Measurements from ENCODE around the gene LCAT. TPM values are rescaled to one million over a fixed set of nuclear protein-coding genes. Genes with fewer than 3 reads are reported as not detected.

LCAT gene
- total RNA-seq, 2 experiments from 2014 or later: 10.1 to 10.7 TPM

DNA sequence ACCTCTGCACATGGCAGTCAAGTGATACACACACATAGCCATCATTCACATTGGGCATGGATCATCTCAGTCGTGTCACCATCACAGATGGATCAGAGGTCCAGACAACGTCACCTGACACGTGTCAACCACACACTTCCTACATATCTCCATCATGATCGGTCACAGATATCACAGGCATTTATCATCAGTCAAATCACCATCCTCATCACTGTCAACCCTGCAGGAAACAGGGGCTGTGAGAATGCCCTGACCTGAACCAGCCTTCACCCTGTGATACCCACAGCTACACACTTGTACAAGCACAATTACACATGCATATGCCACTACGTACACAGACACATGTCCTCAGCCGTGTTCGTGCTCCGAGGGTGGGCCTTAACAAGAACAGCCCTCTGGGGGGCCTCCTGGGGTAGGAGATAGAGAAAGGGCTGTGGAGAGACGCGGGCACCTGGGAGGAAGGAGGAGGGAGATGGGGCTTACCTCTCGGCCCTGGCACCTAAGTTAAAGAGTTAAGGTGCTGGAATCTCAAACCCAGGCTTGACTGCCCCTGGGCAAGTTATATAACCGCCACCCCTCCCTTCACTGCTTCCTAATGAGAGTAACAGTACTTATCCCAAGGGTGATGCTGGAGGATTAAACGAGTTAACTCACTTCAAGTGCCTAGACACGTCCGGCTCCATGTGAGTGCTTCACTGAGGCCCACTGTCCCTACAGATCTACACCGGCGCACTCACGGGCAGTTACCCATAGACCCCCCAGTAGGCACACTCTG, 23.4 kb upstream of the LCAT start:
- DNase-seq: peak; percentile 62
- CTCF ChIA-PET: interaction anchor here (0.7 to 1.3 kb wide), 4 partner anchors 26 to 420 kb away, joined by 3 to 4 read pairs (median 3); no protein-coding TSS in a partner anchor
- Mint-ChIP-seq H3K27ac (peak overlapping the region; percentile 78), H3K9me3 (no peaks in the 10 kb centered on the region), H3K36me3 (peaks cover 3% of the 10 kb centered on the region), H3K4me1 (ENCODE audit: low read depth) (peaks cover 18% of the 10 kb centered on the region), H3K4me3 (peak overlapping the region; percentile 99), H3K27me3 (no peaks in the 10 kb centered on the region)
- POLR2A ChIA-PET: interaction anchor here (0.8 kb wide), 1 partner anchor 102 kb away, joined by 3 read pairs; no protein-coding TSS in a partner anchor
- intact Hi-C loops (cut with micrococcal nuclease): no loop called here

DNA sequence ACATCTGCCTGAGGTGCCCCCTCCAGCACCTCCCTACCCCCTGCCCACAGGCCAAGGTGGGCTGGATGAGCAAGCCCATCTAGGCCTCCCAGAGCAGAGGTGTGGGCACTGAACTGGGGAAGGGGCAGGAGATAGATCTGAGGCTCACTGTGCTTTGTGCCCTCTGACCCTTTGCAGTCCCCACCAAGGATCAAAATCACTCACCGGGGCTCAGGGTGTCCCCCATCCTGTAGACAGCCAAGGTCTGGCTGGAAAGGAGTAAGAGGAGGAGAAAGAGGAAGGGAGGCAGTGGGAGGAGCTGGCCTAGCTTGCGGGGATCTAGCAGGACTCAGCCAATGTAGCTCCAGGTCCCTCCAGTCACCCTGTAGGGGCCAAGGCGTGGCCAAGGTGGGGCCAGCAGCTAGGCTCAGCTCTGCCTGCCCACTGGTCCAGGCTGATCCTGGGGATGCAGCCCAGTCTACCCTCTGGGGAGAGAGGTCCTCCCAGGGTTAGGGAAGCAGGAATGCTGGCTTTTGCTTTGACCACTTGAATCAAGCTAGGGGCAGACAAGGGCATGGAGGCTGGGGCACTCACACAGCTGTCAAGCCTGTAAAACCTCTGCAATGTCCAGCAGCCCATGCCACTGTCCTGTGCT, 22.7 kb upstream of the LCAT start:
- Mint-ChIP-seq H3K27ac (no peak overlapping the region), H3K9me3 (no peaks in the 10 kb centered on the region), H3K4me1 (ENCODE audit: low read depth) (peaks cover 18% of the 10 kb centered on the region), H3K36me3 (peaks cover 3% of the 10 kb centered on the region), H3K4me3 (peak overlapping the region; percentile 99), H3K27me3 (no peaks in the 10 kb centered on the region)
- ChIA-PET POLR2A (no interaction called here), CTCF (interaction anchor here (1.1 to 1.3 kb wide), 3 partner anchors 25 to 74 kb away, joined by 3 to 4 read pairs (median 3); no protein-coding TSS in a partner anchor)
- intact Hi-C loops (cut with micrococcal nuclease): no loop called here
- DNase-seq: no peak

GRCh38 chr16:67965668-67966548, 22.0 kb upstream of the LCAT start:
- ChIA-PET CTCF (interaction anchor here (0.9 to 1.7 kb wide), 6 partner anchors 14 to 75 kb away, joined by 3 to 6 read pairs (median 3); no protein-coding TSS in a partner anchor), POLR2A (no interaction called here)
- Mint-ChIP-seq H3K4me1 (ENCODE audit: low read depth) (peaks cover 18% of the 10 kb centered on the region), H3K27me3 (no peaks in the 10 kb centered on the region), H3K36me3 (peaks cover 9% of the 10 kb centered on the region), H3K4me3 (no peak overlapping the region), H3K9me3 (no peaks in the 10 kb centered on the region), H3K27ac (no peak overlapping the region)
- DNase-seq: no peak
- intact Hi-C loops (cut with micrococcal nuclease): no loop called here

GRCh38 chr16:67964477-67965131, 20.7 kb upstream of the LCAT start:
- Mint-ChIP-seq H3K36me3 (peaks cover 15% of the 10 kb centered on the region), H3K27me3 (no peaks in the 10 kb centered on the region), H3K9me3 (no peaks in the 10 kb centered on the region), H3K4me3 (no peak overlapping the region), H3K4me1 (ENCODE audit: low read depth) (peaks cover 15% of the 10 kb centered on the region), H3K27ac (no peak overlapping the region)
- ChIA-PET POLR2A (no interaction called here), CTCF (interaction anchor here (0.8 to 1.7 kb wide), 3 partner anchors 13 to 35 kb away, joined by 3 to 6 read pairs (median 3); no protein-coding TSS in a partner anchor)
- intact Hi-C loops (cut with micrococcal nuclease): no loop called here
- no peak for DNase-seq

DNA sequence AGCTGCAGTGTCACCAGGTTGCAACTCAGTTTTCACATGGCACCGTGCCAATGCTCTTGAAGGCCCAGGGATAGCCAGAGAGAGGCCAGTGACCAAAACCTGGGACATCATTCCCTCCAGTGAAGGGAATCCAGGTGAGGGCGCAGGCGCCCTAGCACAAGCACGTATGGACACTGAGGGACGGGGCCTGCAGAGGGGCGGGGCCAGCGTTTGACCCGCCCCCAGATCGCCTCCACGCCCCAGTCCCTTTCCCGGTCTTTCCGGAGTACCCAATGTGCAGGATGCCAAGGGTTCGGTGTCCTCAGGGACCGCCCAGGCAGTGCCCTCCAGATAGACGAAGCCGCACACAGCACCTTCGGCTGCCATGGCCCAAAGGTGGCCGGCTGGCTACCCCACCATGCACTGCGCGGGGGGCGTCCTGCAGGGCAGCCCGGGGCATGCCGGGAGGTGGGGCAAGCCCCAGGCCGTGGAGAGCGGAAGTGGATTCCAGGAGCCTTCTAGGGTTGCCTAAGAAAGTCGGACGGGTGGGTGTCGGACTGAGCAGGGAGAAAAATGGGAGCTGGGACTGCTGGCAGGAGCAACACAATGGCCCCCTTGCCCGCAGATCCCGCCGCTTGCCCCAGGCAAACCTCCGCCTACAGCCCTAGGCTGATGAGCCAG, 19.9 kb upstream of the LCAT start:
- Mint-ChIP-seq H3K4me3 (no peak overlapping the region), H3K4me1 (ENCODE audit: low read depth) (peaks cover 11% of the 10 kb centered on the region), H3K36me3 (peaks cover 15% of the 10 kb centered on the region), H3K27me3 (no peaks in the 10 kb centered on the region), H3K27ac (no peak overlapping the region), H3K9me3 (no peaks in the 10 kb centered on the region)
- DNase-seq: no peak
- ChIA-PET CTCF (interaction anchor here (0.8 kb wide), 1 partner anchor 34 kb away, joined by 3 read pairs; no protein-coding TSS in a partner anchor), POLR2A (no interaction called here)
- intact Hi-C loops (cut with micrococcal nuclease): no loop called here

DNA sequence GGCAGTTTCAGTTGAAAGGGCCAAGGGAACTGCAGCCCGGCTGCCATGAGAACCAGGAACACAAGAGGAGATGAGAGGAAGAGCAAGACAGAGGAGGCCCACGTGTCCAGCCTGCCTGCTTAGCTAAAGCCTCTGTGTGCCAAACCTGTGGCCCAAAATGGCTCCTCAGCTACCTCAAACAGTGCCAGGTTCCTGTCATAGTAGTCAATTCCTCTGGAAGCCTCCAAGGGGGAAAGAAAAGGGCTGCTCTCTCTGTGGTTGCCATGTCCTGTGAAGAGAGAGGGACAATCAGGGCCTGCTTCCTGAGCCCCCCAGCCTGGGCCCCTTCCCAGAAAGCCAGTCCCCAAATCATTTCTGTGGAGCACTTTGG, 19.4 kb upstream of the LCAT start:
- Mint-ChIP-seq H3K27ac (no peak overlapping the region), H3K27me3 (no peaks in the 10 kb centered on the region), H3K9me3 (no peaks in the 10 kb centered on the region), H3K36me3 (peaks cover 15% of the 10 kb centered on the region), H3K4me3 (no peak overlapping the region), H3K4me1 (ENCODE audit: low read depth) (peaks cover 10% of the 10 kb centered on the region)
- ChIA-PET POLR2A (no interaction called here), CTCF (interaction anchor here (0.7 kb wide), 1 partner anchor 147 kb away, joined by 3 read pairs; no protein-coding TSS in a partner anchor)
- intact Hi-C loops (cut with micrococcal nuclease): no loop called here
- no peak for DNase-seq

GRCh38 chr16:67962135-67962534, 18.2 kb upstream of the LCAT start:
- Mint-ChIP-seq H3K27me3 (no peaks in the 10 kb centered on the region), H3K36me3 (peaks cover 15% of the 10 kb centered on the region), H3K27ac (no peak overlapping the region), H3K4me1 (ENCODE audit: low read depth) (peaks cover 5% of the 10 kb centered on the region), H3K4me3 (no peak overlapping the region), H3K9me3 (no peaks in the 10 kb centered on the region)
- ChIA-PET POLR2A (no interaction called here), CTCF (interaction anchor here (0.6 to 1.3 kb wide), 2 partner anchors 21 to 28 kb away, joined by 3 read pairs; no protein-coding TSS in a partner anchor)
- DNase-seq: no peak
- intact Hi-C loops (cut with micrococcal nuclease): no loop called here

DNA sequence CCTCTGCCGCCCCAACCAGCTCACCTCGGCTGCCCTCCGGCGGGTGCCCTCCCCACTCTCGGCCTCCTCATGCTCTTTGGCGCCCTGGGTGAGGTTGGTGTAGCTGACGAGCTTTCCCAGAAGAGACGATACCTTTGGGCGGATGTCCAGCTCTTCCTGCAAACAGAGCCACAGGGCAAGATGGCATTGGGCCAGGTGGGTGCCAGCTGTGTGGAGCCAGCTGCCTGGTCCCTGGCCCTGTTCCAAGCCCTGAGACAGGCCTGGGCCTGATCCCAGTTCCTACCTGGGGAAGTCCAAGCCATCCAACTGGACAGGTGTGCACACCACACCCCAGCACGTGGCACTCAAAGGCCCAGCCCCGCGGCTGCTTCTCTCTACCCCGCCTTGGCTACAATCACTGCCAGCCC, 17.6 kb upstream of the LCAT start:
- H3K27me3 Mint-ChIP-seq: no peaks in the 10 kb centered on the region
- no peak overlapping the region for H3K27ac Mint-ChIP-seq
- peaks cover 2% of the 10 kb centered on the region for H3K4me1 Mint-ChIP-seq (ENCODE audit: low read depth)
- no peak overlapping the region for H3K4me3 Mint-ChIP-seq
- ChIA-PET CTCF (interaction anchor here (1.3 to 1.6 kb wide), 2 partner anchors 19 to 20 kb away, joined by 3 to 6 read pairs; no protein-coding TSS in a partner anchor), POLR2A (no interaction called here)
- no peaks in the 10 kb centered on the region for H3K9me3 Mint-ChIP-seq
- H3K36me3 Mint-ChIP-seq: peaks cover 15% of the 10 kb centered on the region
- intact Hi-C loops (cut with micrococcal nuclease): no loop called here
- DNase-seq: no peak

DNA sequence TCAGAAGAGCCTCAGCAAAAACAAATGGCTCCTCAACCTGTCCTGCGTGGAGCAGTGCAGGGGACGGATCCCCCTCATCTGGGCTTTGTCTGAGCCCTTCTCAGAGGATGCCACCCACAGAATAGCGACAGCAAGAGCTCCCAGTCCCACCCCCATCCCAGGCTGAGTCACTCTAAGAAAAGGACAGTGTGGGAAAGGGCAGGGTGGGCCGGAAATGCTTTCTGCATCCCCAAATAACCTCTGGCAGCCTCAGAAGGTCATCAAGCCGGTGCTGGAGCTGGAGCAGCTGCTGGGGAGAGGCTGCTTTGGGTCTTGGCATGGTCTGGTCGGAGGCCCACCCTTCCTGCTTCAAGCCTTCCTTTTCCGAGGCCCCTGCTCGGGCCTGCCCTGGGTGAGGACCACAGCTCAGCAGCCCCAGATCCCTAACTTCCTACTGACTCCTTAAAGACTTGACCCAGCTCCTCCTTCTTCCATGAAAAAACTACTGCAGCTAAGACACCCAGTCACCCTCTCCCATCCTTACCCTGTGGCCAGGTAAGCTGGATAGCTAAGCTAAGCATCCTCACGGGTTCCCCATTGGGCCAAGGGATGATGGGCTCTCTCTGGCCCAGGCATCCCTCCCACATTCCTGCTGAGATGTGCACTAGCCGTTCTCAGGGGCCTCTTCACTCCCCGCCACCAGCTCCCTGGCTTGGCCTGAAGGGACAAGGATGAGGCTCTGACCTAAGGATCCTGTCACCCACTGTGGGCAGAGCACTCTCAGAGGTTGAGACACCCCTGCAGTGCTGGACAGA, 15.8 kb upstream of the LCAT start:
- no peaks in the 10 kb centered on the region for H3K4me1 Mint-ChIP-seq (ENCODE audit: low read depth)
- H3K36me3 Mint-ChIP-seq: peaks cover 15% of the 10 kb centered on the region
- H3K27me3 Mint-ChIP-seq: no peaks in the 10 kb centered on the region
- DNase-seq: no peak
- ChIA-PET POLR2A (no interaction called here), CTCF (interaction anchor here (1.6 kb wide), 1 partner anchor 17 kb away, joined by 6 read pairs; no protein-coding TSS in a partner anchor)
- H3K4me3 Mint-ChIP-seq: no peak overlapping the region
- intact Hi-C loops (cut with micrococcal nuclease): no loop called here
- no peaks in the 10 kb centered on the region for H3K9me3 Mint-ChIP-seq
- H3K27ac Mint-ChIP-seq: no peak overlapping the region

DNA sequence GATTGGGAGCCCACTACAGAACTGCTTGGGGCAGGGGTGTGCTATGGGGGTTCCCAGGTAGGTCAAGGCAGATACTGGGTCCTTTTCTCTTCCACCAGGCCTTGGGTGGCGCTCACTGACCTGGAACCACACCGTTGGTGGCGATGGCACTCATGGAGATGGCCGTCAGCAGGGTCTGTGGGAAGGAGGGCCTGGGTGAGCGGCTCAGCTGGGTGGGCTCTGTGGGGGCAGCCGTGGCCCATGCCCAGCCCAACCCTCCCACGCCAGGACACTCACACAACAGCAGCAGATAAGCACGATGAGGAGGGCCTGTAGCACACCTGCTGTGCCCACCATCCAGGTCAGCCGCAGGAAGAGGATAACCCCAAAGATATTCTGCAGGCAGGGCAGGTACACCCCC, 13.7 kb upstream of the LCAT start:
- Mint-ChIP-seq H3K27me3 (no peaks in the 10 kb centered on the region), H3K36me3 (peaks cover 12% of the 10 kb centered on the region), H3K27ac (no peak overlapping the region), H3K4me3 (no peak overlapping the region), H3K4me1 (ENCODE audit: low read depth) (no peaks in the 10 kb centered on the region), H3K9me3 (no peaks in the 10 kb centered on the region)
- DNase-seq: no peak
- ChIA-PET CTCF (no interaction called here), POLR2A (no interaction called here)
- intact Hi-C loops (cut with micrococcal nuclease): no loop called here
